Effector memory CD8-positive, alpha-beta T cell (primary cell): ENCODE data around the gene HSD17B12.

Experiments
- ATAC-seq: fragments of 150-1000 bp; cut with Tn5 transposase; replicated peaks from 2 replicates; pipeline ENCODE4 v1.10.0; 2021; ENCODE audit warnings: mild to moderate bottlenecking, moderate library complexity
- DNase-seq, 3 experiments: peaks; one replicate each; pipeline ENCODE4 v3.0.0; 2021
- H3K27ac Mint-ChIP-seq, 2 donors: one replicate each; pipeline ENCODE4 v1.8.0; 2022; ENCODE audit warnings: mild to moderate bottlenecking in 2 of 2, mixed read lengths in 2 of 2, moderate library complexity in 2 of 2
- H3K27me3 Mint-ChIP-seq, 2 donors: one replicate each; pipeline ENCODE4 v1.8.0; 2022; ENCODE audit warnings: mixed read lengths in 2 of 2
- H3K36me3 Mint-ChIP-seq: one replicate; pipeline ENCODE4 v1.8.0; 2022; ENCODE audit warnings: mild to moderate bottlenecking, moderate library complexity, mixed read lengths; ENCODE audit not compliant: insufficient read depth
- H3K4me1 Mint-ChIP-seq, 2 donors: one replicate each; pipeline ENCODE4 v1.8.0; 2022; ENCODE audit warnings: low read depth in 2 of 2, mixed read lengths in 2 of 2
- H3K4me3 Mint-ChIP-seq, 2 donors: one replicate each; pipeline ENCODE4 v1.8.0; 2022; ENCODE audit warnings: mild to moderate bottlenecking in 2 of 2, mixed read lengths in 2 of 2, moderate library complexity in 2 of 2
- H3K9me3 Mint-ChIP-seq, 2 donors: one replicate each; pipeline ENCODE4 v1.8.0; 2022; ENCODE audit warnings: mixed read lengths in 2 of 2

Gene HSD17B12

DNA sequence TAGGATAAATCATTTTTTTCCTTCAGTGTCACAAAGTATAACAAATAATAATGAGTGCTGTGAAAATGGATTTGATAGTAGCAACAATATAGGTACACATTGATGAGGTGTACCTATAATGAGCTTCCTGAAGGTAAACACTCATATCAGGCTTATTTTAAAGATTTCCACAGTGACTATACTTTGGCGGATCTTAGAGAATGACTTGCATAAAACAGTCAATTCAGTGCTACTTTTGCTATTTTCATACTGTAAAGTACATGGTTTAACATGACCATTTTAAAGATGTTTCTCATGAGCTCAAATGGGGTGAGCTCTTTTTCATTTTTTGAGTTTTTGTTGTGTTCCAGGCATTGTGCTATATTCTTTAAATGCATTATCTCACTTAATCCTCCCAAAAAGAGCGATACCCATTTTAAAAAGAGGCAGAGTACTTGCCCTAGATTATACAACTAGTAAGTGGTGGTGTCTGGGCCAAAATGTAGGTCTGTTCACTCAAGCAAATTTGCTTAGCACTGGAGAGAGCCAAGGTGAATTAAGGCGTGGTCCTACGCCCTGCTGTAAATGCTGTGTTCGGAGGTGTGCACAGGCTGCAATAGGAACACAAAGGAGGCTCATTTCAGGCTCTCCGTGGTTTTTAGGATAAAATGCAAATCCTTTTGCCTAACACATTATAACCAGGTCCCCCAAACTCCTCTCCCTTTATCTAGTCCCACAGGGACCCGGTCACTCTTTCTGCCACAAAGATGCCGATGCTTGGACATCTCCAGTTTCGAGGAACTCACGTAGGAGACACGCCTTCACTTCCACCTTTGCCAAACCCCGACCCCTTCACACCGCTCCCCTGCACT lies 199.5 kb downstream of the HSD17B12 start:
- H3K27ac Mint-ChIP-seq: peak overlapping the region; percentile 93 to 95
- ATAC-seq (no peak), DNase-seq (no peak)
- peaks cover 14 to 23% of the 10 kb centered on the region in 2 donors for H3K4me1 Mint-ChIP-seq
- peaks cover 2 to 8% of the 10 kb centered on the region in 2 donors for H3K9me3 Mint-ChIP-seq
- H3K4me3 Mint-ChIP-seq: peak overlapping the region; percentile 93 to 94
- H3K36me3 Mint-ChIP-seq: peaks cover 30% of the 10 kb centered on the region
- peaks cover 31 to 38% of the 10 kb centered on the region in 2 donors for H3K27me3 Mint-ChIP-seq

DNA sequence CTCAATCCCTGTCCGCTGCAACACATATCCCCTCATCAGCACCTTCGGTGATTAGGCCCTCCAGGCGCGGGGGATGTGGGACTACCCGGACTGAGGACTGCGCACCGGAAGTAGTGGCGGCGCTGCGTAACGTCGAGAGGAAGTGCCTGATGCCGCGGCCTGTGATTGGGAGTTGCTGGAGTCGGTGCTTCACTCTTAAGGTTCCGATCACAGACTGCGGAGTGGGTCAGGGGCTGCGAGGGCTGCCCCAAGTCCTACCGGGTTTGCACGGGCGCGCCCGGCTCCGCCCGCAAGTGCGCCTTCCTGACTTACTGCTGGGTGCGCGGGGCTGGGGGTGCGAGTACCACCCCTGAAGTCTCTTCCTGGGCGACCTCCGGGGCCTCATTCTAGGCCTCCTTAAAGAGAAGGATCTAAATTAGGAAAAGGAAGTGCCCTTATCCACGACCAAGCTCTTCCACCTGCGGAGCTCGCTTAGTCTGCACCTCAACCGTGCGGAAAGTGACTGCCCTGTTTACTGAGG lies 200.2 kb downstream of the HSD17B12 start, which contains the start of gene ALKBH3:
TSS of gene ALKBH3 (plus strand) at position 192 of the 520 bp plus-strand sequence. CDS start 1,822 bp downstream, outside the sequence.
- peaks cover 30% of the 10 kb centered on the region for H3K36me3 Mint-ChIP-seq
- peak; percentile 99 for ATAC-seq
- H3K9me3 Mint-ChIP-seq: peaks cover 2 to 8% of the 10 kb centered on the region in 2 donors
- H3K4me3 Mint-ChIP-seq: peak within 1 kb of the TSS; percentile 93 to 94
- H3K27me3 Mint-ChIP-seq: peaks cover 25 to 32% of the 10 kb centered on the region in 2 donors
- H3K4me1 Mint-ChIP-seq: peaks cover 14 to 27% of the 10 kb centered on the region in 2 donors
- DNase-seq: peak; percentile 86 to 91 (median 87)
- H3K27ac Mint-ChIP-seq: peak within 1 kb of the TSS; percentile 93 to 95

DNA sequence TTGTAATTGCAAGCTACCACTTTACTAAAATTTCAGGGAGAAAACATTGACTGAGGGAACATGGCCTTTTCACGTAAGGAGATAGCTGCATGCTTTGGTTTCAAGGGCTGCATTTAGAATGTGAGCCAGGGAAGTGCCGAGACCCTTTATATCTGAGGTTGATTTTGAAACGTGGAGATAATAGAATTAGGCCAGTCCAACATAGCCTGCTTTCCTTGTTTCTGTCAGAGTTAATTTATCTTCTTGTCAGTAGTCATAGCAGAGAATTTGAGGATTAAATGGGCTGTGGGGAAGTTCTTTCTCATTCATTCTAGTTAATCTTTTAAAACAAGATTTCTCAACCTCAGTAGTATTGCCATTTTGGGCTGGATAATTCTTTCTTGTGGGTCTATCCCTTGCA lies 212.3 kb downstream of the HSD17B12 start:
- H3K4me1 Mint-ChIP-seq: peaks cover 3 to 8% of the 10 kb centered on the region in 2 donors

DNA sequence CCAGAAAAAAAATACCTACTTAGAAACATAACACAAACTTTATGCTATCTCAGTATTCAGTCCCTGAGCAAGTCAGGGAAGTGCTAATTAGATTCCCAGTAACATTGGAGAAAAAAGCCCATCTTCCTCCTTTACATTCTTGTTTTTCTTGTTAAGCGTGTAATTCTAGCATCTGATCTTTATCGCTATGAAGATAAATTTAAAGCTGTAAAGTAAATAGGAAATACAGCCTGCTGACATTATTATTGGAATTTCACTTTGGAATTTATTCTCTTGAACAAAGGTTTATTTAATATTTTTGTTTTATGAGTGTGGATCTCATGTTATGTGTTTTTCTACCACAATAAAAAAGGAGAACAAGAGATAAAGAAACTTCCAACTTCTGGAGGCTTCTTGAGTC lies 214.0 kb downstream of the HSD17B12 start:
- H3K4me3 Mint-ChIP-seq: no peak overlapping the region
- H3K4me1 Mint-ChIP-seq: peaks cover 3 to 8% of the 10 kb centered on the region in 2 donors
- H3K36me3 Mint-ChIP-seq: peaks cover 68% of the 10 kb centered on the region
- H3K9me3 Mint-ChIP-seq: no peaks in the 10 kb centered on the region
- H3K27me3 Mint-ChIP-seq: no peaks in the 10 kb centered on the region
- DNase-seq (no peak), ATAC-seq (no peak)
- H3K27ac Mint-ChIP-seq: peak overlapping the region in 1 of 2 donors; percentile 27

More for the DNA sequence above, 212.3 kb downstream of the HSD17B12 start:
- Mint-ChIP-seq H3K4me3 (no peak overlapping the region), H3K27ac (no peak overlapping the region), H3K27me3 (no peaks in the 10 kb centered on the region), H3K36me3 (peaks cover 70% of the 10 kb centered on the region), H3K9me3 (no peaks in the 10 kb centered on the region)
- no peak for ATAC-seq
- DNase-seq: no peak

DNA sequence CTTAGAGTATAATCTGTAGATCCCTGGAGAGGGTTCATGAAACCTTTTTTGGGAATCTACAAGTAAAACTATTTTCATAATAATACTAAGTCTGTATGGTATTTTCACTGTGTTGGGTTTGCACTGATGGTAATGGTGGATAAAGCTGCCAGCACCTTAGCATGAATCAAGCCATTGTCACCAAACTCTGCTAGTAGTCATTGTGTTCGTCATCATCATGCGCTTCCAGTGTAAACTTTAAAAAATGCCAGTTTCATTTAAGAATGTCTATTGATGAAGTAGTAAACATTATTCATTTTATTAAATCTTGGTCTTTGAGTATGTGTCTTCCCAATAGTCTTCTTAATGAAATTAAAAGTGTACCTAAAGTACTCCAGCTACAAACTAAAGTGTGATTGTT lies 215.1 kb downstream of the HSD17B12 start:
- no peaks in the 10 kb centered on the region for H3K9me3 Mint-ChIP-seq
- H3K36me3 Mint-ChIP-seq: peaks cover 67% of the 10 kb centered on the region
- H3K4me1 Mint-ChIP-seq: peaks cover 0 to 6% of the 10 kb centered on the region in 2 donors
- no peak overlapping the region for H3K4me3 Mint-ChIP-seq
- DNase-seq (no peak), ATAC-seq (no peak)
- no peaks in the 10 kb centered on the region for H3K27me3 Mint-ChIP-seq
- peak overlapping the region in 1 of 2 donors; percentile 44 for H3K27ac Mint-ChIP-seq

DNA sequence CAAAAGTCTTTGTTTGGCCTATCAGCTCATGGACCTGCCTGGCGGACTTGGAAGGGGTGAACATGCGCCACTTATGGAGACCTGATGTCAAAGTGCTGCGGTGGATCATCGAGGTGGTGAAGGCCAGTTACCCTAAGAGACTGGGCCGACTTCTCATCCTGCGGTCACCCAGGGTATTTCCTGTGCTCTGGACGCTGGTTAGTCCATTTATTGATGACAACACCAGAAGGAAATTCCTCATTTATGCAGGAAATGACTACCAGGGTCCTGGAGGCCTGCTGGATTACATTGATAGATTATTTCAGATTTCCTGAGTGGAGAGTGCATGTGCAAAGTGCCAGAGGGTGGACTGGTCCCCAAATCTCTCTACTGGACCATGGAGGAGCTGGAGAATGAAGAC lies 218.0 kb downstream of the HSD17B12 start:
- H3K27me3 Mint-ChIP-seq: no peaks in the 10 kb centered on the region
- no peak for DNase-seq
- H3K4me1 Mint-ChIP-seq: peaks cover 0 to 3% of the 10 kb centered on the region in 2 donors
- H3K9me3 Mint-ChIP-seq: no peaks in the 10 kb centered on the region
- ATAC-seq: no peak
- H3K4me3 Mint-ChIP-seq: no peak overlapping the region
- no peak overlapping the region for H3K27ac Mint-ChIP-seq
- H3K36me3 Mint-ChIP-seq: peaks cover 64% of the 10 kb centered on the region

DNA sequence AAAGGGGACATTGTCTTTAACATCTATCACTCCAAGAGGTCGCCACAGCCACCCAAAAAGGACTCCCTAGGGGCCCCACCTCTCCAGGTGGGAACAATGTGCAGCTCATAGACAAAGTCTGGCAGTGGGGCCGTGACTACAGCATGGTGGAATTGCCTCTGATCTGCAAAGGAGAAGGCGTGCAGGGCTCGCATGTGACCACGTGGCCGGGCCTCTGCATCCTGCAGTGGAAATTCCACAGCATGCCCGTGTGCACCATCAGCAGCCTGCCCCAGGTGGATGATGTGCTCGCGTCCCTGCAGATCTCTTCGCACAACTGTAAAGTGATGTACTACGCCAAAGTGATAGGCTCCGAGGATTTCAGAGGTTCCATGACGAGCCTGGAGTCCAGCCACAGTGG lies 218.6 kb downstream of the HSD17B12 start:
- Mint-ChIP-seq H3K27ac (no peak overlapping the region), H3K36me3 (peaks cover 64% of the 10 kb centered on the region), H3K4me3 (no peak overlapping the region), H3K4me1 (peaks cover 0 to 3% of the 10 kb centered on the region in 2 donors), H3K9me3 (no peaks in the 10 kb centered on the region), H3K27me3 (no peaks in the 10 kb centered on the region)
- no peak for ATAC-seq
- DNase-seq: no peak

DNA sequence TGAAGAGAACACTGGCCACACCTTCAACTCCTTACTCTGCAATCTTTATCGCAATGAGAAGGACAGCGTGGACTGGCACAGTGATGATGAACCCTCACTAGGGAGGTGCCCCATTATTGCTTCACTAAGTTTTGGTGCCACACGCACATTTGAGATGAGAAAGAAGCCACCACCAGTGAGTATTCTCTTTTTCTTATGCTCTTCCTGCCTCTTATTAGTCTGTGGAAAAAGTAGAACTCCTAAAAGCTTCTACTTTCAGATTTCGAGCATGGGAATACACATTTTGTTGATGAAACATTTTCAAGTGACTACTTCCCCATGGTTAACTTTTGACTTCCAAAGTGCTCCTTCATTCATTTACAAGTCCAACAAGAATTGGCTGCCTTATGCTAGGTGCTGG lies 221.0 kb downstream of the HSD17B12 start:
- peaks cover 63% of the 10 kb centered on the region for H3K36me3 Mint-ChIP-seq
- peak overlapping the region in 1 of 2 donors; percentile 15 for H3K27ac Mint-ChIP-seq
- no peak overlapping the region for H3K4me3 Mint-ChIP-seq

DNA sequence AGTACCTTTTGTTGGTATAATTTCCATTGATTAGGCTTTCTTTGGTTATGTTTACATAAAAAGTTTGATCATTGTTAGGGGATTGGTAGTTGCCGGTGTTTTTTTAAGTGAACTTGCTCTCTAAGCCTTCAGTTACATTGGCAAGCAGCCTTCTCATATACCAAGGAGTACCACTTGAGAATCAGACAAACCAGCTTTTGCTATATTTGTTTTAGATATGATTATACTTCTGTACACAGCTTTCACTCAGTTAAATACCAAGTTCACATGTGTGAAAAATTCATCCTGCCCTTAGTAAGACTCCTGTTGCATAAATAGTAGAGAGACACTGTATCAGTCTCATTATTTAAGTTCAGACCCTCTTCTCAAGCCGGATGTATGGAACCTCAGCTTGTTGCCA lies 222.5 kb downstream of the HSD17B12 start:
- DNase-seq: no peak
- Mint-ChIP-seq H3K9me3 (no peaks in the 10 kb centered on the region), H3K36me3 (peaks cover 53% of the 10 kb centered on the region), H3K27me3 (no peaks in the 10 kb centered on the region), H3K27ac (no peak overlapping the region), H3K4me3 (no peak overlapping the region), H3K4me1 (peaks cover 1 to 9% of the 10 kb centered on the region in 2 donors)
- no peak for ATAC-seq

More for the DNA sequence above, 221.0 kb downstream of the HSD17B12 start:
- Mint-ChIP-seq H3K9me3 (no peaks in the 10 kb centered on the region), H3K27me3 (no peaks in the 10 kb centered on the region), H3K4me1 (no peaks in the 10 kb centered on the region)
- ATAC-seq (no peak), DNase-seq (no peak)

DNA sequence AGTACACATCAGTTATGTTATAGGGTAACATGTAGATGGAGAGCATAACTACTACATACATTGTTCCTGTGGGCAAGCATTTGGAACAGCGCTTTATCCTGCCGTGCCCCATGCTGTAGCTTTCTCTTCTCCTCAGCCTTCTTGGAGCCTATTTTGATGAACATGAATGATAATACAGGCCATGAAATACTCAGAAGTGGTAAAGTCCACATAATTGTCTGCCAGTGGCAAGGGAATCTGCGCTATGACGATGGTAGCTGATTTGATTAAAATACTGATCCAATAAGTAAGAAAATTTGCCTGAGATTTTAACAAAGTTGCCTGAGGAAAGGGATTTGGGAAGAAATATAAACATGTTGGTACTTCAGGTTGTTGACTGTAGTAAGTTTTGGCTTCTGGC lies 223.4 kb downstream of the HSD17B12 start:
- ATAC-seq (no peak), DNase-seq (no peak)
- Mint-ChIP-seq H3K4me1 (peaks cover 3 to 9% of the 10 kb centered on the region in 2 donors), H3K36me3 (peaks cover 55% of the 10 kb centered on the region), H3K27me3 (no peaks in the 10 kb centered on the region), H3K27ac (no peak overlapping the region), H3K4me3 (no peak overlapping the region), H3K9me3 (no peaks in the 10 kb centered on the region)

DNA sequence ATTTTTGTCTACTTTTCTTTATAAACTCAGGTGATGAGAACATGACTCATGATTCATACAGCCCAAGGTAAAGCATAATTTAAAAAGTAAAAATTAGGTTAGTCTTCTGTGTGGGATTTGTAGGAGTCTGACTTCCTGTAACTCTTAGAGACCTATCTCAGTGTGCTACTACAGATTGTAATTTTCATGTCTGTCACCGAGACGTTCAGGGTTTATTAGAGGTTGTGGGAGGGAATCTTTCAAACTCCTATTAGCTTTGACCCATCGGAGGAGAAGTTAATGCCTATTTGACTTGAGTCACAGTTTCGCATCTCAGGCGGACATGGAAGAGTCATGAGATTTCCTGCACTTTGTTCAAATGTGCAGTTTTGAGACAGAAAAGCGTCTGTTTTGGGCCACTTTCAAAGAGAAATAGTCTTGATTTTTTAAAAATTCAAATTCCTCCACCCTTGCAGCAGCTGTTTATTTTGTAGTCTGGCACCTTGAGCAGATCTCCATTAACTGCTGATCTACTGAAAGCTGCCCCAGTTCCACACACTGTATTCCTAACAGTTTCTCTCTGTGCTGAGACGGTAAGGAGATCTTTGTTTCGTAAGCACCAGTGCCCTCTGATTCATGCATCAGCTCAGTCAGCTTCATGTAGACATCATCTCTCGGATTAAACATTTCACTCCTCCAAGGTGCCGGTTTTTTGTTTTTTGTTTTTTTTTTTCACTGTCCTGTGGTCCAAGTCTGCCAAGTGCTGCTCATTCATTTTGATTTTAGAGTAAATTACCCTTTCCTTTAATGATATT lies 224.4 kb downstream of the HSD17B12 start:
- peaks cover 49% of the 10 kb centered on the region for H3K36me3 Mint-ChIP-seq

DNA sequence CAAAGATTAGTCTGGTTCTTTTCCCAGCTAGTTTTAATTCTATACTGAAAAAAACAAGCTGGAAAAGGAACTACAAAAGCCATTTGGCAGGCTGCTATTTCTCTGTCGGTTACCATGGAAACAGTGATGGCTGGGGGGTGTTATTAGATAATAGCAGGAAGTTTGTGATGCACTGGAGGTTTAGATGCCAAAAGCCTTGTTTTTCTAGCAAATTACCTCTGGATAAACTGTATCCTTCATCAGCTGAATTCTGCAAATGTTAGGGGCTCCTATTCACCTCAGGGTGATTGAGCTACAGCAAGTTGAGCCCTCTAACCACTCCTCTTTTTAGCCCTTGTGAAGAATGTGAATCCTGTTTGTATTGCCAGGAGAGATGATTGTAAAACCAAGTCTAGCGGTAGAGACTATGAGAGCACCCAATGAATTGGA lies 225.3 kb downstream of the HSD17B12 start:
- Mint-ChIP-seq H3K4me3 (no peak overlapping the region), H3K27ac (peak overlapping the region in 1 of 2 donors; percentile 66), H3K27me3 (no peaks in the 10 kb centered on the region), H3K9me3 (no peaks in the 10 kb centered on the region), H3K36me3 (peaks cover 45% of the 10 kb centered on the region), H3K4me1 (peaks cover 3 to 9% of the 10 kb centered on the region in 2 donors)
- ATAC-seq: no peak
- no peak for DNase-seq

More for the DNA sequence above, 224.4 kb downstream of the HSD17B12 start:
- DNase-seq: no peak
- H3K4me3 Mint-ChIP-seq: no peak overlapping the region
- no peaks in the 10 kb centered on the region for H3K9me3 Mint-ChIP-seq
- peaks cover 3 to 9% of the 10 kb centered on the region in 2 donors for H3K4me1 Mint-ChIP-seq
- H3K27me3 Mint-ChIP-seq: no peaks in the 10 kb centered on the region
- no peak for ATAC-seq
- H3K27ac Mint-ChIP-seq: peak overlapping the region in 1 of 2 donors; percentile 66
